Measurements from ENCODE around the gene DNAJC18.
"Not testable (repeated sequence)": the region's sequence is repeated elsewhere in the genome, so short reads cannot be mapped to it uniquely, and the experiment has no call there.

The DNAJC18 gene

DNA sequence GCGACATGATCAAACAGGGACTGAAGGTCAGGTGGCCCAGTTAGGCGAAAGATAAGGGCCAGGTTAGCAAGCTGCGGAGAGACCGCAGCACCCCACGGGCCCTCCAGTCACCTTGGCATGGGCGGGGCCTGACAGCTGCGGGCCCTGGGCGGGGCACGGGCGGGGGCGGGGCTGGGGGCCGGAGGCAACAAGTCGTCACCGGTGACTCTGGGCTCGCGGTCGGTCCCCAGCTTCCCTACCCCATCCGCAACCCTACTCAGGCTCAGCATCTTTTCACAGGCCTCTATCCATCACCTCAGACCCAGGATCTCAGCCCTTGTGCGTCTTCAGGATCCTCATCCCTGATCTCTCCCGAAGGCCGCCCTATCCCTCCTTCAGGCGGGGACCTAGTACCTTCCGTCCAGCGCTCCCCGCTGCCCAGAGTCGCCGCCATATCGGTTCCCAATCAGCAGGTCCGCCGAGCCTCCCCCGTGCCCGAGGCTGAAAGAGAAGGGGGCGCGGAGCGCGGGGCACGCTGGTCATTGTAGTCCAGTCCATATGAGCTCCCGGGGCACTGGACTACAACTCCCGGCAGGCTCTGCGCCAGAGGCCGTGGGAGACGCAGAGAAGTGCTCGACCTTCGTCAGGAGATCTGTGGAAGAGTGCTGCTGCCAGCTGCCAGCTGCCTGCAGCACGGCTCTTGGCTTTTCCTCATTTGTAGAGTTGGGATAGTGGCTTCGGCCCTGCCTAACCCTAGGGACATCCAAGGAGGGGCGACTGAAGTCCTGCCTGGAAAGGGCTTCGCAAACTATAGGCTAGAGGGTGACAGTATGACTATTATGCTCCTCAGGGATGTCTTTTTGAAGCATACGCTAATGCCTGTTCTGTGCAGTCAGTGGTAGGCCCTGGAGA, at the start of gene DNAJC18:
Gene DNAJC18 (minus strand): TSS at position 513 of the 891 bp plus-strand sequence. CDS start 80 bp downstream, at position 433.
- peak; percentile 54 for DNase-seq (ENCODE audit: low read depth)

- DNase-seq (ENCODE audit: low read depth) = no peak
These were observed 48.9 kb upstream of the DNAJC18 start for GRCh38 chr5:139488260-139488659.

GRCh38 chr5:139486201-139486600, 46.9 kb upstream of the DNAJC18 start:
- DNase-seq (ENCODE audit: low read depth) = no peak

GRCh38 chr5:139482890-139483208, 43.5 kb upstream of the DNAJC18 start:
- DNase-seq (ENCODE audit: low read depth) = not testable (repeated sequence)

DNA sequence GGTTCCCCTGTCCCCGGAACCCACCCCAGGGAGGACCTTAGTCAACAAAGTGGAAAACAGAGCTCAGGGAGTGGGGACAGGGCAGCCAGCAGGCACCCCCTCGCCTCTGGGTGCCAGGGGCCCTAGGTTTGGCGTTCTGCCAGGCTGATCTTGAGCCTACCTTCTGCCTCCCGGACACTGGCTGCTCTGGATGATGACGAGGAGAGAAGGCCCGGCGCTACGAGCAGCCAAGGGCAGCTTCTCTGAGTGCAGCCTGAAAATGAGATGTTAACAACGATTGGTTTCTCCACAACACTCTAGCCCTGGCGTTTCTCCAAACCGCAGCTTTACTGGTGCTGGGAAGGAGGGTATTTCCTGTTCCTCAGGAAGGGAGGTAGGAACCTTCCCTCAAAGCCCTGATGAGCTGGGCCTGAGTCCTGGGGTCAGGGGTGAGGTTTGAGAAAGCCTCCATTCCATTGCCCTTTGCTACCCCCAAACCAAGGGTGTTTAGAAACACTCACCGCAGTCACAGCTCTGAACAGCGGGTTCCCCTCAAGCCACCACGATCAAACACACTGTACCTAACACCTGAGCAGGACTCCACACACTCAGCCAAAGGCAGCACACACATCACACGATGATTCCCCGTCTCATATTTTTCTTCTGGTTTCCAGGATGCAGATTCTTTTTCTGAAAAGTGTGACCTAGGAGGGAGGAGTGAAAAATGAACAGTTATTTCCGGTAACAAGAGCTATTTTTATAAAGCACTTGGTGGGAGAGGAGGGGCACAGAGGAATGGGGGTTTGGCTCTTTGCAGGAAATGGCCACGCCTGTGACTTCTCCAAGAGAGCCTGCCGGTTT, 42.9 kb upstream of the DNAJC18 start, which contains the start of gene STING1:
Gene STING1 (minus strand): TSS at position 709 of the 840 bp plus-strand sequence. CDS start 1,054 bp downstream, outside the sequence.
- peak; percentile 92 for DNase-seq (ENCODE audit: low read depth)

DNA sequence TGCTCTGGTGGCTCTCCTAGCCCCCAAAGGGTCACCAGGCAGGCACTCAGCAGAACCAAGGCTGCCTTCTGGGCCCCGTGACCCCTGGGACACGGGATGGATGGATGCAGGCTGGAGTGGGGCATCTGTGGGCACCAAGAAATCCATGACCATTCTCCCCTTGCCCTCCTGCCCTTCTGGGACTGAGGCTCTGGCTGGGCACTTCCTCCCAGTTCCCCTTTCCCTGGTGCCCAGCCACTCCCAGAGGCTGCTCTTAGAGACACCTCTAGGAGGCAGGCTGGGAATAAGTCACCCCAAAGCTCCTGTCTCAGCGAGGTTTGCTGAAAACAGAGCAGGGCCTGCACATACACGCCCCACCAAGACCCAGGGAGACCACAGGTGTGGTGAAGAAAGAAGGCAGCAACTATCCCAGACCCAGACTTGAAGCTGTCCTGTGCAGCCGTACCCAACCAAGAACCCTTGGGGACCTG, 42.3 kb upstream of the DNAJC18 start:
- DNase-seq (ENCODE audit: low read depth) = no peak

GRCh38 chr5:139481122-139481533, 41.8 kb upstream of the DNAJC18 start:
- no peak for DNase-seq (ENCODE audit: low read depth)

GRCh38 chr5:139479729-139480128, 40.4 kb upstream of the DNAJC18 start:
- DNase-seq (ENCODE audit: low read depth) = not testable (repeated sequence)

GRCh38 chr5:139478657-139479423, 39.5 kb upstream of the DNAJC18 start:
- DNase-seq (ENCODE audit: low read depth) = not testable (repeated sequence)

- DNase-seq (ENCODE audit: low read depth) = no peak
These were observed 36.7 kb upstream of the DNAJC18 start for GRCh38 chr5:139475865-139476617.

DNA sequence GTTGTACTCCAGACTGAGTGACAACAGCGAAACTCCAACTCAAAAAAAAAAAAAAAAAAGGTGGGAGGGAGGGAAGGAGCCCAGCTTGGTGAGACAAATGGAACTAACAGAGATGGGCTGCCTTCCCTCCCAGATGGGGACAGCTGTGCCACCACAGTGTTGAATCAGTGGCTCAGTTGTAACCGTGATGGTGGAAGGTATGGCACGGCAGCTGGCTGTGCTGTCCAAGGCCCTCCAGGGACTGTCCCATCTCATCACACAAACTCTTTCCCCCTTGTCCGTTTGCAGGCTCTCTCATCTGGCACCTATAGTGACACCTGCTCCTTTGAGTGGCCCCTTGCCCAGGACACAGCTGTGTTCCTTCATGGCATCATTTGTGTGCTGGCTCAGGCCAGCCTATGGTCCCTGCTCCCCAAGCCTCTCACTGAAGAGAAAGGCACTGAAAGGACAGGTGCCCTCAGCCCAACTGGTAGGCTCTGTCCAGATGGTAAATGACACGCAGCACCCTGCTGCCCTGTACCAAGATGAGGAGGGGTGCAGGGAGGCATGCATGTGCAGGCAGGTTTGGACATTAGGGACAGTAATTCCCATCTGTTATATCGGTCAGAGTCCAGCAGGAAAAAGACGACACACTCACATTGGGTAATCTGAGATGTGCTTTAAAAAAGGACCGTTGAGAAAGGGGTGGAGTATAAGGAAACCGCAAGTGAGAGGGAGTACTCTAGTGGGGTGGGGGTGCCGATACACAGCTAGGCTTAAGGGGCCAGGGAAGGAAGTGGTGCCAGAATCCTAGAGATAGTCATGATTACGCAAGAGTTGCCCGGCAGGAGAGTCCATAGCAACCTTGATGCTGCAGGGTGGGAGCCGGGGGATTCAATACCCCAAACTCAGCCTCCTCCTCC, 35.8 kb upstream of the DNAJC18 start:
- no peak for DNase-seq (ENCODE audit: low read depth)

DNA sequence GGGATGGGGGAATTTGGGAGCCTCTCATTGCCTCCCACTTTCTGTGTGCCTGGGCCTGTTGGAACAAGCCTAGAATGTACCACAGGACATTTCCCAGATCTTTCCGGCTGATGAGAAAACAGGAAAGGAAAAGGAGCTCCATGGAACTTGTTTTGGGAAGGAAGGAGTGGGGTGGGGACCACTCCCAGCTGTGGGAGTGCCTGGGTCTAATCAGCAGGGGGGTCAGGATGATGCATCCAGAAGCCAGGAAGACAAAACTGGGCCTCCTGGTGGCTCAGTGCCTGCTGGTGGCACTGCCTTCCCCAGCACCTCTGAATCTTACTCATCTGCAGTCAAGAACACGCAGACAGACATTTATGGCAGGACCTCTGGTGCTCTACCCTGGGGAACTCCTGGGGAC, 34.2 kb upstream of the DNAJC18 start:
- DNase-seq (ENCODE audit: low read depth) = no peak

GRCh38 chr5:139473105-139473504, 33.8 kb upstream of the DNAJC18 start:
- no peak for DNase-seq (ENCODE audit: low read depth)

- no peak for DNase-seq (ENCODE audit: low read depth)
These were observed 33.2 kb upstream of the DNAJC18 start for GRCh38 chr5:139472386-139473030.

DNA sequence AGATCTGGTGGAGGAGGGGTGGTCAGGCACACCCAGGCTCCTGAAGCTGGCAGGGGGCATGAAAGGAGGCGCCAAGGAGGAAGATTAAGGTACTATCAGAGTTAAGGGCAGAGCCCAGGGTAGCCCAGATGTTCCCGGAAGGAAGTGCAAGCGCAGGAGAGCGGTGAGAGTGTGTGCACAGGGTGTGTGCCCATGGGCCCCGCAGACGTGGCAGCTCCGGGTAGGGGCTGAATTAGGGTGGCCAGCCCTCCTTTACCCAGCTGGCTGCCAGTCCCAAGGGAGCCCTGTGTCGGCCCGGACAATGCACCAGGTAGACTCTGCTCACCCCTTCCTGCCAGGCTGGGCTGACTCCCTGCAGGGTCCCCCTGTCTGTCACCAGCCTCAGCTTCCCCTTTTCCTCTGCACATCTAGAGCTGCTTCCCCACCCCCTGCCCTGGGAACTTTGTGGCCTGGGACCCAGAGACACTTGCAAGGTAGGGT, 31.5 kb upstream of the DNAJC18 start, which contains the start of gene SMIM33:
Gene SMIM33 (plus strand): TSS at position 184 of the 480 bp plus-strand sequence. CDS start 118 bp downstream, at position 302.
- DNase-seq (ENCODE audit: low read depth) = no peak

- no peak for DNase-seq (ENCODE audit: low read depth)
These were observed 29.2 kb upstream of the DNAJC18 start for GRCh38 chr5:139468421-139468931.

DNA sequence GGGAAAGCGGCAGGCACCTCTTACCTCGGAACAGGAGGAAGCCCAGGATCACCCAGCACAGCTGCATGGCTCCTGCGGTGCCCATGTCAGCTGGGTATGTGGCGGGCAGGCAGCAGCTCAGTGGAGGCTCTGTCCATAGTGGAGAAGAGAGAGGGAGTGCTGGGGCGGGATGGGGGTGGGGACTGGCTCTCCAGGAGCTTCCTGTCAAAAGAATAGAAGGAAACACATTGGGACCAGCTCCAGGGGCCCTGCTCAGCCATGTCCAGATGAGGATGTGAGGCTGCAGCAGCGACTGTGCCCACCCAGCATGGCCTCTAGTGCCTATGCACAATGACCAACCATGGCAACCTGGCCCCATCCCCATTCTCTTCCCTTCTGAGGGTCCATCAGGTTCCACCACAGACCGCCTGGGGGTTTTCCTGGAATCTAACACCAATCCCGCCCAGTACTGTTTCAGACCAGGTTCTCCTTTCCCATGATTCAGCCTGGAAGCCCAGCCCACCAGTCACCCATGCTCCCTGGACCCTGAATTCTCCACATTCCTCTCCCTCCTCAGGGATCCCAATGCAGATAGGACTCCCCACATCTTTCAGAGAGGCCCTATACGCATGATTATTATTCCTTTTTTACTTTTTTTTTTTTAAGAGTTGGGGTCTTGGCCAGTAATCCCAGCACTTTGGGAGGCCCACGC, 23.4 kb upstream of the DNAJC18 start, which contains the start of gene ECSCR:
Gene ECSCR (minus strand): TSS at position 158 of the 691 bp plus-strand sequence. CDS start 73 bp downstream, at position 85.
- no peak for DNase-seq (ENCODE audit: low read depth)

DNA sequence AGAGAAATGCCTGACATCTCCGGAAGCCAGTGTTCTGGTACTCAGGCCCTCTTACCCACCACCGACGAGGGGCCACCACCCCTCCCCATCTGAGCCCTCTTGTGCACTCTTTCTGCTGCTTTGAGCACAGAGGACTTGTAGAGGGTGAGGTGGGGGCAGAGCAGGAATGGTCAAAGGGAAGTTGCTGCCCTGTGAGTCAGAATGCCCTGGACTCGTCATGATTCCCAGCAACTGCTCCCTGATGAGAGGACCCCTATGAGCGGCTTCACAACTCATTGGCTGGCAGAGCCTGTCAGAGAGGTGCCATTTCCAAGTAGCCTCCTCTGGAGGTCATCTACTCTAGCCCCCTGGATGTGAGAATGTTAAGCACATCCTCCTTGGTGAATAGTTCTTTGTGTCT, 22.4 kb upstream of the DNAJC18 start:
- DNase-seq (ENCODE audit: low read depth) = no peak
